ENCODE data around the gene SCUBE1.
A peak's percentile ranks its signal among the peaks of the same experiment; 100 is the strongest.

Gene SCUBE1

GRCh38 chr22:43160497-43161126 lies 182.6 kb downstream of the SCUBE1 start:
- DNase-seq: no peak

GRCh38 chr22:43159484-43160178 lies 183.5 kb downstream of the SCUBE1 start:
- DNase-seq: no peak

GRCh38 chr22:43158778-43159483 lies 184.2 kb downstream of the SCUBE1 start:
- DNase-seq: no peak

GRCh38 chr22:43157874-43158546 lies 185.2 kb downstream of the SCUBE1 start:
- DNase-seq: no peak

GRCh38 chr22:43156413-43156812 lies 186.8 kb downstream of the SCUBE1 start:
- no peak for DNase-seq

- no peak for DNase-seq
Observed at GRCh38 chr22:43155789-43156188, 187.4 kb downstream of the SCUBE1 start.

- DNase-seq: peak in 7 of 51 donors; percentile 17 to 39 (median 25)
Observed at GRCh38 chr22:43154887-43155536, 188.2 kb downstream of the SCUBE1 start.

- no peak for DNase-seq
Observed at GRCh38 chr22:43153899-43154298, 189.3 kb downstream of the SCUBE1 start.

- DNase-seq: peak in 38 of 51 donors; percentile 17 to 73 (median 38)
Observed at GRCh38 chr22:43152357-43153071, 190.7 kb downstream of the SCUBE1 start.

- no peak for DNase-seq
Observed at GRCh38 chr22:43152003-43152356, 191.2 kb downstream of the SCUBE1 start.

GRCh38 chr22:43151251-43152002 lies 191.7 kb downstream of the SCUBE1 start, which contains the start of gene TSPO:
TSPO (plus strand) TSS chr22:43151559; CDS start chr22:43159239, 7,680 bp downstream.
- peak in 50 of 51 donors; percentile 26 to 90 (median 74) for DNase-seq

- no peak for DNase-seq
Observed at GRCh38 chr22:43150731-43151206, 192.4 kb downstream of the SCUBE1 start.

- no peak for DNase-seq
Observed at GRCh38 chr22:43148581-43148980, 194.6 kb downstream of the SCUBE1 start.

GRCh38 chr22:43147821-43148220 lies 195.4 kb downstream of the SCUBE1 start:
- peak in 2 of 51 donors; percentile 7 to 8 for DNase-seq

All from hypothalamus (tissue), 51 donors.